ENCODE measurements around the gene MSMP. TPM values are rescaled to one million over a fixed set of nuclear protein-coding genes. Genes with fewer than 3 reads are reported as not detected.
A peak's percentile ranks its signal among the peaks of the same experiment; 100 is the strongest.

Gene MSMP
- total RNA-seq (2014; rRNA removed; shearing (Covaris generic)): not detected in 2 replicates

GRCh38 chr9:35754264-35754663, at the start of gene MSMP:
TSS of gene MSMP (minus strand) at chr9:35754276. CDS start at chr9:35754129, 147 bp downstream.
- H3K4me3 ChIP-seq (ENCODE audit: insufficient read depth, low read depth, low read length): no peak within 1 kb of the TSS
- H3K27me3 ChIP-seq (ENCODE audit: control insufficient read depth, insufficient read depth, low read length): no peaks in the 10 kb centered on the region
- DNase-seq: no peak
- H3K36me3 ChIP-seq (replicated peaks; ENCODE audit: control insufficient read depth, insufficient read depth, low read length): peaks cover 21% of the 10 kb centered on the region

DNA sequence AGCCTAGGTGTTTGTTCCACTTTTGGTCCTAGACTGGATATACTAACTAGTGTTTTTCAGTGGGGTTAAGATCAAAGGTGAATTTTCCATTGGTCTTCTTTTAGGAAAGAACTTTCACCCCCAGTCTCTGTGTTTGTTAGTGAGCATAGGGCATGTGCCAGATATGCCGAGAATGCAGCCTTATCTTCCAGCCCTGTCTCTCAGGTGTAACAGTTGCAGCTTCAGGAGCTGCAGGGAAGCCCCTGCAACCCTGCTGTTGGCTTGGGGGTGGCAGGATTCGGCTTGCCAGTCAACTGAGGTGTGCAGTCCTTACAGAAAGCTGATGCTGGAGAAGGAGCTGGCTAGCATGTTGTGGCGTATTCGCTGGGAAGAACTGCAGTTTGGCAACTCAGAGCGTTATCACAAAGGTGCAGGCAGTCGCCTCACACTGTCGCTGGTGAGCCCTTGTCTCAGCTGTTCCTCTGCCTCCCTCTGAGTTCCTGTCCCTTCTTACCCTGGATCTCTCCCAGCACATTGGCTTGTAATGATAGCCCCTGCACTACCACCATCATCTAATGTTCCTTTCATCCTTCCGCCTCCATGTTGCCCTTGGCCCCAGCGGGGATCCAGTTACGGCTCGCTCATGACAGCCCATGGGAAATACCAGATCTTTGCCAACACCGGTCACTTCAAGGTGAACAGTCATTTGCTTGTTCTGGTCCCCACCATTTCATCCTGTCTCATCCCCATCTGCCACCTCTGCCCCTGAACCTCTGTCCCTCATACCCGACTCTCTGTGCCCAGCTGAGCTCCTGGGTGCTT, 47.5 kb upstream of the MSMP start:
- Histone ChIP-seq H3K27me3 (ENCODE audit: control insufficient read depth, insufficient read depth, low read length) (no peaks in the 10 kb centered on the region), H3K4me3 (ENCODE audit: insufficient read depth, low read depth, low read length) (no peak overlapping the region), H3K36me3 (replicated peaks; ENCODE audit: control insufficient read depth, insufficient read depth, low read length) (peaks cover 2% of the 10 kb centered on the region)
- DNase-seq: no peak

GRCh38 chr9:35800530-35800929, 46.5 kb upstream of the MSMP start:
- Histone ChIP-seq H3K36me3 (replicated peaks; ENCODE audit: control insufficient read depth, insufficient read depth, low read length) (no peaks in the 10 kb centered on the region; the same call in 1 of the 2 replicates), H3K27me3 (ENCODE audit: control insufficient read depth, insufficient read depth, low read length) (no peaks in the 10 kb centered on the region), H3K4me3 (ENCODE audit: insufficient read depth, low read depth, low read length) (no peak overlapping the region)
- DNase-seq: no peak

GRCh38 chr9:35798658-35799374, 44.7 kb upstream of the MSMP start:
- DNase-seq: no peak

GRCh38 chr9:35797311-35798109, 43.4 kb upstream of the MSMP start:
- DNase-seq: no peak
- Histone ChIP-seq H3K27me3 (ENCODE audit: control insufficient read depth, insufficient read depth, low read length) (no peaks in the 10 kb centered on the region), H3K36me3 (replicated peaks; ENCODE audit: control insufficient read depth, insufficient read depth, low read length) (no peaks in the 10 kb centered on the region; the same call in 1 of the 2 replicates), H3K4me3 (ENCODE audit: insufficient read depth, low read depth, low read length) (no peak overlapping the region)

More at GRCh38 chr9:35798658-35799374, 44.7 kb upstream of the MSMP start:
- Histone ChIP-seq H3K27me3 (ENCODE audit: control insufficient read depth, insufficient read depth, low read length) (no peaks in the 10 kb centered on the region), H3K36me3 (replicated peaks; ENCODE audit: control insufficient read depth, insufficient read depth, low read length) (no peaks in the 10 kb centered on the region; the same call in 1 of the 2 replicates), H3K4me3 (ENCODE audit: insufficient read depth, low read depth, low read length) (no peak overlapping the region)

GRCh38 chr9:35795695-35796094, 41.6 kb upstream of the MSMP start:
- Histone ChIP-seq H3K4me3 (ENCODE audit: insufficient read depth, low read depth, low read length) (no peak overlapping the region), H3K27me3 (ENCODE audit: control insufficient read depth, insufficient read depth, low read length) (no peaks in the 10 kb centered on the region; the same call in 1 of the 2 replicates), H3K36me3 (replicated peaks; ENCODE audit: control insufficient read depth, insufficient read depth, low read length) (no peaks in the 10 kb centered on the region; the same call in 1 of the 2 replicates)
- no peak for DNase-seq

GRCh38 chr9:35793461-35793860, 39.4 kb upstream of the MSMP start:
- Histone ChIP-seq H3K4me3 (ENCODE audit: insufficient read depth, low read depth, low read length) (no peak overlapping the region), H3K27me3 (ENCODE audit: control insufficient read depth, insufficient read depth, low read length) (no peaks in the 10 kb centered on the region; the same call in 1 of the 2 replicates), H3K36me3 (replicated peaks; ENCODE audit: control insufficient read depth, insufficient read depth, low read length) (no peaks in the 10 kb centered on the region)
- DNase-seq: no peak

- Histone ChIP-seq H3K36me3 (replicated peaks; ENCODE audit: control insufficient read depth, insufficient read depth, low read length) (no peaks in the 10 kb centered on the region), H3K27me3 (ENCODE audit: control insufficient read depth, insufficient read depth, low read length) (no peaks in the 10 kb centered on the region; the same call in 1 of the 2 replicates), H3K4me3 (ENCODE audit: insufficient read depth, low read depth, low read length) (no peak overlapping the region)
- DNase-seq: no peak
Observed at GRCh38 chr9:35792826-35793225, 38.8 kb upstream of the MSMP start.

DNA sequence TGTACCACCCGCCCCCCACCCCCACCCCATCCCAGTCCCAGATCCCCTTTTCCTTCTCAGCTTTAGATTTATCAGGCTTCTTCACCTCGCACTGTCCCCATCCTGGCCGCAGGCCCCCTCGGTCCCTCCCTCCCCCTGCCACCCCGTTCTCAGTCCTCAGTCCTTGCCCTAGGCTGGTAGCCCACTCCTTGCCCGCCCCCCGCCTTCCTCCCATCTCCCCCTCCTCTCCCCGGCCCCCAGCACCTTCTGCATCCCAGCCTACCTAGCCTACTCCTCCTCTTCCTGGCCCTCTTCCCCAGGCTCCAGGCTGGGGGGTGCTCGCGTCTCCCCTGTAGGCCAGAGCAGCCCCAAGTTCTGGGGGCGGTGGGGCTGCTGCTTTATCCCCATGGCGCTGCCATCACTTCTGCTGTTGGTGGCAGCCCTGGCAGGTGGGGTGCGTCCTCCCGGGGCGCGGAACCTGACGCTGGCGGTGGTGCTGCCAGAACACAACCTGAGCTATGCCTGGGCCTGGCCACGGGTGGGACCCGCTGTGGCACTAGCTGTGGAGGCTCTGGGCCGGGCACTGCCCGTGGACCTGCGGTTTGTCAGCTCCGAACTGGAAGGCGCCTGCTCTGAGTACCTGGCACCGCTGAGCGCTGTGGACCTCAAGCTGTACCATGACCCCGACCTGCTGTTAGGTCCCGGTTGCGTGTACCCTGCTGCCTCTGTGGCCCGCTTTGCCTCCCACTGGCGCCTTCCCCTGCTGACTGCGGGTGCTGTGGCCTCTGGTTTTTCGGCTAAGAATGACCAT, 38.1 kb upstream of the MSMP start:
- Histone ChIP-seq H3K27me3 (ENCODE audit: control insufficient read depth, insufficient read depth, low read length) (no peaks in the 10 kb centered on the region; the same call in 1 of the 2 replicates), H3K36me3 (replicated peaks; ENCODE audit: control insufficient read depth, insufficient read depth, low read length) (no peaks in the 10 kb centered on the region), H3K4me3 (ENCODE audit: insufficient read depth, low read depth, low read length) (peak overlapping the region; percentile 70)
- DNase-seq: no peak

DNA sequence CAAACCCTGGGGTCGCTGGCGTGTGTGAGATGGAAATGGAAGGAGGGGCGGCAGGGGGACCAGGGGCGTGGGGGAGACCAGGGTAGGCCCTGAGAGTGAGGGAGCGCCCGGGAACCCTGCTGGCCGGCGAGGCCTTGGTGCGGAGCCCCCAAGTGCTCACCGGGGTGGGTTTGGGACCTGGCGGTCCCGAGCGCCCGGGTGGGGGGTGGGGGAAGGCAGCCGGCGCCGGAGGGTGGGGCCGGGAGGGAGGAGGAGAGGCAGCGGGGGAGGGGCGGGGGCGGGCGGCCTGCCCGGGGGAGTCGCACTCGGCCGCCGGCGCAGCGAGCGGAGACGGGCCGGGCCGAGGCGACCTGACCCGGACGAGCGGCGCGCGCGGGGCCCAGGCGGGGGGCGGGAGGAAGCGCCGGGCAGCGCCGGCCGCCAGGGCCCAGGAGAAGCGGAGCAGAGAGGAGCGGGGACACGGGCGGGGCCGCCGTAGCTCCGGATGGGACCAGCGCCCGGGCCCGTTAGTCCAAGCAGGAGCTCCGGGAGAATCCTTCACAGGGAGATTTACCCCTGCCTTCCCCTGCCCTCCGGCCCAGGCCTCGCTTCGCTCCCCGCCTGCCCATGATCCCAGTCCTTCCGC, 37.3 kb upstream of the MSMP start, which contains the start of gene NPR2:
TSS of gene NPR2 (plus strand) at position 295 of the 625 bp plus-strand sequence. CDS start 818 bp downstream, outside the sequence.
- Histone ChIP-seq H3K4me3 (ENCODE audit: insufficient read depth, low read depth, low read length) (peak within 1 kb of the TSS; percentile 70), H3K27me3 (ENCODE audit: control insufficient read depth, insufficient read depth, low read length) (no peaks in the 10 kb centered on the region; the same call in 1 of the 2 replicates), H3K36me3 (replicated peaks; ENCODE audit: control insufficient read depth, insufficient read depth, low read length) (no peaks in the 10 kb centered on the region)
- DNase-seq: peak; percentile 91

DNA sequence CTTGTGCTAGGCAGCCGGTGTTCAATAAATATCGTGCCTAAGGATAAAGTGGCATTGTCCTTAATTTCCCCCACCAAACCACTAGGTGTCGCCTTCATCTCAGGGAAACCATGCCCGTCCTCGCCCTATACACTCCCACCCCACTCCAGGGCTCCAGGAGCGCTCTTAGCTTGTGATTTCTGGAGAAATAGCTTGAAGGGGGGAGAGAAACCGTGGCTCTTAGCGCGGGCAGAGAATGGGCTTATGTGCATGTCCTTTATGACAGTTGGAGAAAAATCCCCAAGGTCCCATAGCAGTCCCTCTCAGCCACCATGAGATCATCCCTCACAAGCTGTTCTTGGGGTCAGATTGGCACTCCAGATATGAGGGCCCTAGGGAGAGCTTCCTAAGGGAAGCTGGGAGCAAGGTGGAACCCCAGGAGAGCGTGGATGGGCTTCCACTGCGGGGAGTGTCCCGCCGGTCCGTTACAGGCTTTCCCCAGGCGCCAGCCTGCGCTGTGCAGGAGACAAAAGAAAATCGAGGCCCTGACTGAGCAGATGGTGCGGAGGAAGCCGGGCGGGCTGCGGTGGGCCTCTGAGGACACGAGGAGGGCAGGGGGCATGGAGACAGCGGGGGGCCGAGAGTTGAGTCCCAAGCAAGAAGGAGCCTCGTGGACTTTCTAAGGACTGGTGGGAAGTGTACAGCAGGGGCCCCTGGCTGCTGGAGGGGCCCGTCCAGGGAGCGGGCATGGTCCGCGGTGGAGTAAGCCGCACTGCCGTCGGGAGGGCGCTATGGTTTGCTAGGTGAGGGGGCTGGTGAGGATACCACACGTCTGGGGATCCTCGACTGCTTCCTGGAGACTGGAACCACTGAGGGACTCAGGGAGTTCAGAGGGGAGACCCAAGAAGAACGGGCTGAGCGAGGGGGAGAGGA, 36.6 kb upstream of the MSMP start:
- DNase-seq: peak; percentile 92
- peak overlapping the region; percentile 40 for H3K4me3 ChIP-seq (ENCODE audit: insufficient read depth, low read depth, low read length)
- H3K27me3 ChIP-seq (ENCODE audit: control insufficient read depth, insufficient read depth, low read length): no peaks in the 10 kb centered on the region; the same call in 1 of the 2 replicates
- H3K36me3 ChIP-seq (replicated peaks; ENCODE audit: control insufficient read depth, insufficient read depth, low read length): no peaks in the 10 kb centered on the region

- Histone ChIP-seq H3K27me3 (ENCODE audit: control insufficient read depth, insufficient read depth, low read length) (no peaks in the 10 kb centered on the region; the same call in 1 of the 2 replicates), H3K36me3 (replicated peaks; ENCODE audit: control insufficient read depth, insufficient read depth, low read length) (no peaks in the 10 kb centered on the region), H3K4me3 (ENCODE audit: insufficient read depth, low read depth, low read length) (no peak overlapping the region)
- no peak for DNase-seq
Observed at GRCh38 chr9:35790025-35790384, 35.9 kb upstream of the MSMP start.

All from H7 (cell line).